SK-N-SH (cell line): ENCODE measurements around the gene OPN1LW.
"Not testable (repeated sequence)": the region's sequence is repeated elsewhere in the genome, so short reads cannot be mapped to it uniquely, and the experiment has no call there.

Source experiments
- USF2 ChIP-seq: fragments of 150-350 bp; IDR thresholded peaks from 2 replicates; pipeline ENCODE4 v1.6.1; 2017; ENCODE audit warnings: antibody characterized with exemption, low read length, low read depth, borderline replicate concordance
- ZBTB33 ChIP-seq: IDR thresholded peaks from 2 replicates; pipeline ENCODE4 v1.4.0; 2012; ENCODE audit warnings: low read depth, borderline replicate concordance
- TF ChIP-seq, protein P1 (sequence below): fragments of 200-600 bp; sonication (generic); IDR thresholded peaks from 2 replicates; pipeline ENCODE4 v1.6.1; 2017; ENCODE audit warnings: antibody characterized with exemption, mild to moderate bottlenecking, moderate library complexity

DNA sequence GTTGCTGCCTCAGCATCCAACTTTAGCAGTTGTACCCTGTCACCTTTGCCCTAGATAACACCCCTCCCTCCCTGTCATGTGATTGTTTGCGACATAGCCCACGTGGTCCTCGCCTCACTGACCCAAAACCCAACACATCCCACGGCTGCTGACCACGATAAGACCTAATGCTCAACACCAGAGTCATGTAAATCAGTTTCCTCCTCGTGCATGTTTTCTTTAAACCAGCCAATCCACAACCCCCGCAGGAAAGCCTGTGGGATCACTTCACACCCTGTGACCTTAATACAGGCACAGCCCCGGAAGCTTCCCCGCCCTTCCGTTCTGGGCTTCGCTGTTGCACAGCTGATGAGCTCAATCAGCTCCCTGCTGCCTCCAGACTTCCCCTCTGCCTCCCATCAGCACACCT lies 28.5 kb downstream of the OPN1LW start:
- TF ChIP-seq ZBTB33, USF2: not testable (repeated sequence)
- TF ChIP-seq, protein P1, sequence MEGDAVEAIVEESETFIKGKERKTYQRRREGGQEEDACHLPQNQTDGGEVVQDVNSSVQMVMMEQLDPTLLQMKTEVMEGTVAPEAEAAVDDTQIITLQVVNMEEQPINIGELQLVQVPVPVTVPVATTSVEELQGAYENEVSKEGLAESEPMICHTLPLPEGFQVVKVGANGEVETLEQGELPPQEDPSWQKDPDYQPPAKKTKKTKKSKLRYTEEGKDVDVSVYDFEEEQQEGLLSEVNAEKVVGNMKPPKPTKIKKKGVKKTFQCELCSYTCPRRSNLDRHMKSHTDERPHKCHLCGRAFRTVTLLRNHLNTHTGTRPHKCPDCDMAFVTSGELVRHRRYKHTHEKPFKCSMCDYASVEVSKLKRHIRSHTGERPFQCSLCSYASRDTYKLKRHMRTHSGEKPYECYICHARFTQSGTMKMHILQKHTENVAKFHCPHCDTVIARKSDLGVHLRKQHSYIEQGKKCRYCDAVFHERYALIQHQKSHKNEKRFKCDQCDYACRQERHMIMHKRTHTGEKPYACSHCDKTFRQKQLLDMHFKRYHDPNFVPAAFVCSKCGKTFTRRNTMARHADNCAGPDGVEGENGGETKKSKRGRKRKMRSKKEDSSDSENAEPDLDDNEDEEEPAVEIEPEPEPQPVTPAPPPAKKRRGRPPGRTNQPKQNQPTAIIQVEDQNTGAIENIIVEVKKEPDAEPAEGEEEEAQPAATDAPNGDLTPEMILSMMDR, result not testable (repeated sequence)
